GM10847 (cell line): ENCODE results near the gene TSPAN13.

Experiments used
- POLR2A ChIP-seq: IDR thresholded peaks from 2 replicates; pipeline ENCODE4 v1.6.1; 2011; ENCODE audit not compliant: insufficient read length; ENCODE audit errors: extremely low read depth

Gene TSPAN13

GRCh38 chr7:16786257-16786656, 32.7 kb downstream of the TSPAN13 start:
- TF ChIP-seq POLR2A: no peak

- TF ChIP-seq POLR2A: no peak
These were observed 33.6 kb downstream of the TSPAN13 start for GRCh38 chr7:16787127-16787526.

GRCh38 chr7:16791071-16791470, 37.5 kb downstream of the TSPAN13 start:
- no peak for TF ChIP-seq POLR2A

GRCh38 chr7:16791905-16792698, 38.5 kb downstream of the TSPAN13 start:
- TF ChIP-seq POLR2A: no peak

GRCh38 chr7:16794986-16795385, 41.4 kb downstream of the TSPAN13 start:
- no peak for TF ChIP-seq POLR2A

GRCh38 chr7:16795624-16796023, 42.1 kb downstream of the TSPAN13 start:
- TF ChIP-seq POLR2A: no peak

GRCh38 chr7:16801111-16801542, 47.6 kb downstream of the TSPAN13 start:
- TF ChIP-seq POLR2A: no peak

- no peak for TF ChIP-seq POLR2A
These were observed 48.0 kb downstream of the TSPAN13 start for GRCh38 chr7:16801579-16801978.

- TF ChIP-seq POLR2A: no peak
These were observed 49.6 kb downstream of the TSPAN13 start for GRCh38 chr7:16803125-16803524.

GRCh38 chr7:16803881-16804673, 50.5 kb downstream of the TSPAN13 start:
- no peak for TF ChIP-seq POLR2A

- no peak for TF ChIP-seq POLR2A
These were observed 51.3 kb downstream of the TSPAN13 start, which contains the start of gene AGR2 for GRCh38 chr7:16804674-16805439. AGR2 (minus strand) TSS chr7:16804999; CDS start chr7:16801796, 3,203 bp downstream.

GRCh38 chr7:16805441-16805840, 51.9 kb downstream of the TSPAN13 start:
- TF ChIP-seq POLR2A: no peak

- TF ChIP-seq POLR2A: no peak
These were observed 56.6 kb downstream of the TSPAN13 start for GRCh38 chr7:16810112-16810511.

- TF ChIP-seq POLR2A: no peak
These were observed 57.0 kb downstream of the TSPAN13 start for GRCh38 chr7:16810573-16810972.

- TF ChIP-seq POLR2A: no peak
These were observed 58.0 kb downstream of the TSPAN13 start for GRCh38 chr7:16811551-16811950.
